ENCODE results near the gene ZNF467. TPM values are rescaled to one million over a fixed set of nuclear protein-coding genes. Genes with fewer than 3 reads are reported as not detected.

Gene ZNF467
- total and polyA plus RNA-seq, 2 of the 8 experiments (the other 6 are each of a cell fraction or from before 2014, with no cell fraction given), result 0.50 to 0.51 TPM

DNA sequence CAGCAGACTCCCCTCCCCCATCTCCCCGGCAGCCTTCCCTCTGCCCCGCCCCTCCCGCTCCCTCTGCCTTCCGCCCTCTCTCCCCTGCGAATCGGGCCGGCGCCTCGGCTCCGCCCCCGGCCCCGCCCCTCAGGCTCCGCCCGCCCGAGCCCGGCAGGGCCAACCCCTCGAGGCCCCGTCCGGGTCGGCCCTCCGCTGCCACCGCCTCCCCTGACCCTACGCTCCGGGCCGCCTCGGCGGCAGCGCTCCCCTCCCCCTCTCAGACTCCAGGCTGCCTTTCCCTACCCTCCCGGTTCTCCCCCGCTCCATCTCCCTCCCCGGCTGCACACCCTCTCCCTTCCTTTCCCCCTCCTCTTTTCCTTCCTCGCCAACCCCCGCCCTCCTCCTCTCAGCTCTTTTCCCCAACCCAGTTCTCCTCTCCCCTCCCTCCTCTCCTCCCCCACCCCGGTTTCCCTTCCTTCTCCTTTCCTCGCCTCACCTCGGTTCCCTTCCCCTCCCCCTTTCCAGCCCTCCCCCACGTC, 1.6 kb downstream of the ZNF467 start (continued):
- TF ChIP-seq CHD7 (IDR thresholded peaks at IDR 0.05; ENCODE audit: insufficient replicate concordance, low read length) (no peak), TBP (IDR thresholded peaks at IDR 0.05; ENCODE audit: low read depth, low read length) (no peak), USF2 (IDR thresholded peaks at IDR 0.05; ENCODE audit: low read length) (no peak), SRF (IDR thresholded peaks at IDR 0.05; ENCODE audit: low read depth, low read length) (no peak), SIX5 (IDR thresholded peaks at IDR 0.05; ENCODE audit: low read depth, low read length) (no peak), GTF2F1 (IDR thresholded peaks at IDR 0.05; ENCODE audit: borderline replicate concordance, low read depth, low read length) (no peak), CEBPB (IDR thresholded peaks at IDR 0.05; ENCODE audit: low read depth, low read length) (no peak), BRCA1 (IDR thresholded peaks at IDR 0.05; ENCODE audit: low read depth, low read length) (no peak), KDM4A (IDR thresholded peaks at IDR 0.05; ENCODE audit: low read depth, low read length, severe bottlenecking) (peak; percentile 31), JUN (IDR thresholded peaks at IDR 0.05; ENCODE audit: low read depth, low read length) (no peak)

Data from H1 (cell line).